Trophoblast cell (in vitro differentiated cells and primary cell): ENCODE measurements around the gene TRIM47.
"Not testable (repeated sequence)": the region's sequence is repeated elsewhere in the genome, so short reads cannot be mapped to it uniquely, and the experiment has no call there.

Experiments
- DNase-seq, 2 donors: peaks; one replicate each; pipeline ENCODE4 v3.0.0-alpha.2; 2016
- H2AFZ ChIP-seq: 2 replicates; pipeline ENCODE4 v1.6.1; 2013; ENCODE audit warnings: low read length, moderate library complexity, mild to moderate bottlenecking; ENCODE audit not compliant: insufficient read depth, poor library complexity
- H2AK5ac ChIP-seq: 2 replicates; pipeline ENCODE4 v1.6.1; 2013; ENCODE audit warnings: mild to moderate bottlenecking, low read length
- H2BK120ac ChIP-seq: 2 replicates; pipeline ENCODE4 v1.6.1; 2013; ENCODE audit warnings: low read length, mild to moderate bottlenecking, moderate library complexity; ENCODE audit not compliant: insufficient read depth, poor library complexity
- H2BK12ac ChIP-seq: 2 replicates; pipeline ENCODE4 v1.6.1; 2013; ENCODE audit warnings: mild to moderate bottlenecking, low read length, moderate library complexity
- H2BK5ac ChIP-seq: 2 replicates; pipeline ENCODE4 v1.6.1; 2013; ENCODE audit warnings: low read length, low read depth, moderate library complexity, mild to moderate bottlenecking; ENCODE audit not compliant: poor library complexity
- H3K14ac ChIP-seq: 2 replicates; pipeline ENCODE4 v1.6.1; 2013; ENCODE audit warnings: mild to moderate bottlenecking, low read length
- H3K18ac ChIP-seq: 2 replicates; pipeline ENCODE4 v1.6.1; 2013; ENCODE audit warnings: mild to moderate bottlenecking, low read length
- H3K23ac ChIP-seq: 2 replicates; pipeline ENCODE4 v1.6.1; 2013; ENCODE audit warnings: low read length
- H3K27ac ChIP-seq: 2 replicates; pipeline ENCODE4 v1.5.1; 2013; ENCODE audit warnings: low read depth, mild to moderate bottlenecking, inconsistent platforms, low read length, moderate library complexity
- H3K27me3 ChIP-seq: 2 replicates; pipeline ENCODE4 v1.6.1; 2013; ENCODE audit warnings: inconsistent platforms, mild to moderate bottlenecking, low read length, moderate library complexity; ENCODE audit not compliant: insufficient read depth
- H3K36me3 ChIP-seq, 2 experiments: 1 replicate in 1 of 2; 2 replicates in 1 of 2; pipeline ENCODE4 v1.6.1; 2013; ENCODE audit warnings: low read length in 2 of 2, mild to moderate bottlenecking in 2 of 2, moderate library complexity in 1 of 2; ENCODE audit not compliant: insufficient read depth in 2 of 2, control insufficient read depth in 1 of 2
- H3K4ac ChIP-seq: 2 replicates; pipeline ENCODE4 v1.6.1; 2013; ENCODE audit warnings: low read depth, mild to moderate bottlenecking, low read length, moderate library complexity
- H3K4me1 ChIP-seq, 2 experiments: 1 replicate in 1 of 2; 2 replicates in 1 of 2; pipeline ENCODE4 v1.6.1; 2013; ENCODE audit warnings: low read length in 2 of 2, mild to moderate bottlenecking in 2 of 2, moderate library complexity in 1 of 2; ENCODE audit not compliant: insufficient read depth in 2 of 2, control insufficient read depth in 1 of 2
- H3K4me2 ChIP-seq: 2 replicates; pipeline ENCODE4 v1.6.1; 2013; ENCODE audit warnings: inconsistent platforms, mild to moderate bottlenecking, low read length, moderate library complexity
- H3K4me3 ChIP-seq: 2 replicates; pipeline ENCODE4 v1.5.1; 2013; ENCODE audit warnings: mild to moderate bottlenecking, low read depth, low read length, inconsistent platforms
- H3K79me1 ChIP-seq: one replicate; pipeline ENCODE4 v1.6.1; 2013; ENCODE audit warnings: low read length
- H3K79me2 ChIP-seq: 2 replicates; pipeline ENCODE4 v1.6.1; 2013; ENCODE audit warnings: low read length, mild to moderate bottlenecking; ENCODE audit not compliant: control insufficient read depth, insufficient read depth, poor library complexity
- H3K9ac ChIP-seq: 2 replicates; pipeline ENCODE4 v1.6.1; 2013; ENCODE audit warnings: mild to moderate bottlenecking, low read length
- H3K9me3 ChIP-seq: 2 replicates; pipeline ENCODE4 v1.6.1; 2013; ENCODE audit warnings: low read depth, mild to moderate bottlenecking, control low read depth, inconsistent platforms, low read length; ENCODE audit not compliant: insufficient read depth
- H4K12ac ChIP-seq: 2 replicates; pipeline ENCODE4 v1.6.1; 2013; ENCODE audit warnings: low read depth, mild to moderate bottlenecking, low read length, moderate library complexity
- H4K8ac ChIP-seq: 2 replicates; pipeline ENCODE4 v1.6.1; 2013; ENCODE audit warnings: low read depth, mild to moderate bottlenecking, low read length, moderate library complexity
- H4K91ac ChIP-seq: one replicate; pipeline ENCODE4 v1.6.1; 2013; ENCODE audit warnings: low read depth, mild to moderate bottlenecking, low read length, moderate library complexity
- WGBS: extraction: QIAGEN DNeasy Blood & Tissue Kit; methylation state at CpG from one replicate; pipeline ENCODE4 v1.1.7; 2013; ENCODE audit warnings: missing lambda C conversion rate; ENCODE audit not compliant: insufficient read length, insufficient coverage; ENCODE audit errors: extremely low coverage; 5-methylcytosine and 5-hydroxymethylcytosine counted together

The TRIM47 gene

DNA sequence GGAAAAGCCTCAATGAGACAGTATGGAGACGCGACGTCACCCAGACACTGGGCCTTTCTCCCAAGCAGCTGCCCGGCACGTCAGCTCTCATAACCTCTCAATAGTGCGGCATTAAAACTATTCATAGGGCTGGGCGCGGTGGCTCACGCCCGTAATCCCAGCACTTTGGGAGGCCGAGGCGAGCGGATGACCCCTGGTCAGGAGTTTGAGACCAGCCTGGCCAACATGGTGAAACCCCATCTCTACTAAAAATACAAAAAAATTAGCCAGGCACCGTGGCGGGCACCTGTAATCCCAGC is 26.7 kb downstream of the TRIM47 start:
- H2BK12ac ChIP-seq, H2BK120ac ChIP-seq, H3K4ac ChIP-seq, H2AK5ac ChIP-seq, H2BK5ac ChIP-seq, H3K79me1 ChIP-seq, H2AFZ ChIP-seq, H3K4me2 ChIP-seq, H3K79me2 ChIP-seq, H3K18ac ChIP-seq, H3K23ac ChIP-seq, H4K12ac ChIP-seq, H3K27me3 ChIP-seq, H4K91ac ChIP-seq, DNase-seq, H3K27ac ChIP-seq, H3K9ac ChIP-seq, H4K8ac ChIP-seq, H3K9me3 ChIP-seq, H3K4me3 ChIP-seq, H3K14ac ChIP-seq: not testable (repeated sequence)
- Histone ChIP-seq H3K36me3 (peaks cover 44 to 47% of the 10 kb centered on the region in 2 experiments), H3K4me1 (peaks cover 5 to 14% of the 10 kb centered on the region in 2 experiments)
- WGBS = no CpG with 5 or more reads among the region's 15 CpGs

- no CpG with 5 or more reads among the region's 12 CpGs for WGBS
These were observed 27.3 kb downstream of the TRIM47 start for GRCh38 chr17:75850928-75851692.

GRCh38 chr17:75849724-75850123 is 28.7 kb downstream of the TRIM47 start:
- no CpG with 5 or more reads among the region's 9 CpGs for WGBS
- Histone ChIP-seq H3K9me3 (peaks cover 2% of the 10 kb centered on the region), H3K23ac (no peak overlapping the region), H3K14ac (no peak overlapping the region), H3K4me2 (no peak overlapping the region), H3K4me1 (peaks cover 18 to 27% of the 10 kb centered on the region in 2 experiments), H4K8ac (no peak overlapping the region), H3K36me3 (peaks cover 52 to 54% of the 10 kb centered on the region in 2 experiments), H2BK120ac (no peak overlapping the region), H2BK12ac (no peak overlapping the region), H4K12ac (no peak overlapping the region), H3K79me1 (peaks cover 10% of the 10 kb centered on the region), H3K4me3 (no peak overlapping the region), H3K27me3 (no peaks in the 10 kb centered on the region), H3K18ac (no peak overlapping the region), H3K27ac (no peak overlapping the region), H3K79me2 (peaks cover 2% of the 10 kb centered on the region), H2BK5ac (no peak overlapping the region), H3K9ac (no peak overlapping the region), H4K91ac (no peak overlapping the region), H3K4ac (no peak overlapping the region), H2AK5ac (no peak overlapping the region), H2AFZ (no peak overlapping the region)
- peak; percentile 88 to 90 for DNase-seq

More at GRCh38 chr17:75850928-75851692, 27.3 kb downstream of the TRIM47 start:
- peaks cover 8 to 14% of the 10 kb centered on the region in 2 experiments for H3K4me1 ChIP-seq
- no peak overlapping the region for H3K9ac ChIP-seq
- no peak overlapping the region for H3K27ac ChIP-seq
- peaks cover 4% of the 10 kb centered on the region for H3K79me1 ChIP-seq
- H3K4ac ChIP-seq = no peak overlapping the region
- H4K91ac ChIP-seq = no peak overlapping the region
- H2BK12ac ChIP-seq = no peak overlapping the region
- no peak overlapping the region for H2AFZ ChIP-seq
- H3K23ac ChIP-seq = no peak overlapping the region
- no peak overlapping the region for H4K8ac ChIP-seq
- H3K36me3 ChIP-seq = peaks cover 50 to 53% of the 10 kb centered on the region in 2 experiments
- H3K79me2 ChIP-seq = peaks cover 3% of the 10 kb centered on the region
- peaks cover 2% of the 10 kb centered on the region for H3K9me3 ChIP-seq
- DNase-seq = no peak
- H2BK120ac ChIP-seq = no peak overlapping the region
- no peak overlapping the region for H3K14ac ChIP-seq
- H3K18ac ChIP-seq = no peak overlapping the region
- no peak overlapping the region for H3K4me3 ChIP-seq
- H2AK5ac ChIP-seq = no peak overlapping the region
- no peaks in the 10 kb centered on the region for H3K27me3 ChIP-seq
- H3K4me2 ChIP-seq = no peak overlapping the region
- no peak overlapping the region for H2BK5ac ChIP-seq
- no peak overlapping the region for H4K12ac ChIP-seq

- no peak overlapping the region for H2BK12ac ChIP-seq
- H2BK5ac ChIP-seq = no peak overlapping the region
- DNase-seq = no peak
- H3K27ac ChIP-seq = no peak overlapping the region
- no peak overlapping the region for H4K91ac ChIP-seq
- peaks cover 52 to 54% of the 10 kb centered on the region in 2 experiments for H3K36me3 ChIP-seq
- no peak overlapping the region for H3K9ac ChIP-seq
- no peak overlapping the region for H4K12ac ChIP-seq
- WGBS = no CpG with 5 or more reads among the region's 11 CpGs
- H2AK5ac ChIP-seq = no peak overlapping the region
- no peak overlapping the region for H3K23ac ChIP-seq
- H3K27me3 ChIP-seq = no peaks in the 10 kb centered on the region
- H3K4me2 ChIP-seq = no peak overlapping the region
- no peaks in the 10 kb centered on the region for H3K79me2 ChIP-seq
- peaks cover 2% of the 10 kb centered on the region for H3K9me3 ChIP-seq
- no peak overlapping the region for H4K8ac ChIP-seq
- H3K4me1 ChIP-seq = peaks cover 19 to 26% of the 10 kb centered on the region in 2 experiments
- no peak overlapping the region for H3K14ac ChIP-seq
- no peak overlapping the region for H3K18ac ChIP-seq
- no peak overlapping the region for H3K4me3 ChIP-seq
- H3K79me1 ChIP-seq = peaks cover 10% of the 10 kb centered on the region
- H2BK120ac ChIP-seq = no peak overlapping the region
- H2AFZ ChIP-seq = no peak overlapping the region
- H3K4ac ChIP-seq = no peak overlapping the region
These were observed 29.1 kb downstream of the TRIM47 start for GRCh38 chr17:75849279-75849646.
